Tibial artery (tissue), 4 donors: Measurements from ENCODE around the gene CALML6.
A peak's percentile ranks its signal among the peaks of the same experiment; 100 is the strongest.

Experiments used
- DNase-seq, 2 donors: peaks; one replicate each; pipeline ENCODE4 v3.0.0-alpha.2; 2019
- H3K27ac ChIP-seq, 2 donors: fragments of 200-600 bp; sonication (generic) in 1 of 2; 1 replicate in 1 of 2; 2 replicates in 1 of 2; pipeline ENCODE4 v1.5.1; 2018 to 2019; ENCODE audit warnings: mild to moderate bottlenecking in 1 of 2
- H3K27me3 ChIP-seq, 2 donors: fragments of 200-600 bp; sonication (generic) in 1 of 2; one replicate each; pipeline versions ENCODE4 v1.5.1 to v1.6.0; 2016 to 2019
- H3K36me3 ChIP-seq, 3 donors: fragments of 200-600 bp; sonication (generic) in 2 of 3; one replicate each; pipeline ENCODE4 v1.5.1; 2016 to 2019; ENCODE audit warnings: mild to moderate bottlenecking in 2 of 3
- H3K4me1 ChIP-seq, 4 donors: fragments of 200-600 bp; sonication (generic) in 2 of 4; 1 replicate in 3 of 4; 2 replicates in 1 of 4; pipeline ENCODE4 v1.5.1; 2016 to 2019
- H3K4me3 ChIP-seq, 2 donors: fragments of 200-600 bp; sonication (generic) in 1 of 2; 1 replicate in 1 of 2; 2 replicates in 1 of 2; pipeline ENCODE4 v1.5.1; 2018 to 2019; ENCODE audit warnings: mild to moderate bottlenecking in 2 of 2
- H3K9me3 ChIP-seq, 3 donors: fragments of 200-600 bp; sonication (generic) in 1 of 3; one replicate each; pipeline ENCODE4 v1.5.1; 2016 to 2019
- CTCF ChIP-seq, 2 experiments: fragments of 200-600 bp in 1 of 2; fragments of 450-650 bp in 1 of 2; IDR thresholded peaks; one replicate each; pipeline ENCODE4 v1.5.1; 2017 to 2019; ENCODE audit warnings: antibody characterized with exemption in 2 of 2, mild to moderate bottlenecking in 1 of 2, moderate library complexity in 1 of 2
- intact Hi-C: fragments of 100-400 bp; cut with DNase I; formaldehyde crosslinking; loops from one replicate; pipeline ENCODE4 v1.15.0; 2023; ENCODE audit warnings: low total_unique reads

Gene CALML6

GRCh38 chr1:1889847-1890505 is 25.1 kb upstream of the CALML6 start:
- peak overlapping the region; percentile 92 to 96 for H3K27ac ChIP-seq
- no peaks in the 10 kb centered on the region for H3K36me3 ChIP-seq
- H3K4me1 ChIP-seq = peaks cover 0 to 66% (median 42%) of the 10 kb centered on the region in 4 donors
- H3K4me3 ChIP-seq = peak overlapping the region; percentile 90 to 95
- intact Hi-C loops = loop anchor here (10.0 kb wide), 1 partner anchor 105 kb away; no protein-coding TSS in a partner anchor
- TF ChIP-seq CTCF (IDR thresholded peaks at IDR 0.05) = no peak
- peak; percentile 69 to 74 for DNase-seq
- no peaks in the 10 kb centered on the region for H3K9me3 ChIP-seq
- H3K27me3 ChIP-seq = no peaks in the 10 kb centered on the region

- intact Hi-C loops = loop anchor here (10.0 kb wide), 1 partner anchor 106 kb away; no protein-coding TSS in a partner anchor
- Histone ChIP-seq H3K27me3 (peaks cover 0 to 5% of the 10 kb centered on the region in 2 donors), H3K27ac (peak within 1 kb of the TSS; percentile 92 to 96), H3K9me3 (no peaks in the 10 kb centered on the region), H3K4me3 (peak within 1 kb of the TSS; percentile 90 to 95), H3K4me1 (peaks cover 0 to 69% (median 46%) of the 10 kb centered on the region in 4 donors), H3K36me3 (no peaks in the 10 kb centered on the region)
- peak; percentile 80 to 92 for DNase-seq
- no peak for TF ChIP-seq CTCF (IDR thresholded peaks at IDR 0.05)
Observed at GRCh38 chr1:1890506-1891348, 24.3 kb upstream of the CALML6 start, which contains the start of gene GNB1. Gene GNB1 (minus strand): TSS chr1:1891087. CDS start chr1:1825453, 65,634 bp downstream.

- Histone ChIP-seq H3K4me1 (peaks cover 0 to 62% (median 46%) of the 10 kb centered on the region in 4 donors), H3K27ac (peak overlapping the region; percentile 92 to 96), H3K36me3 (no peaks in the 10 kb centered on the region), H3K4me3 (peak overlapping the region; percentile 90 to 95), H3K9me3 (no peaks in the 10 kb centered on the region), H3K27me3 (peaks cover 0 to 13% of the 10 kb centered on the region in 2 donors)
- TF ChIP-seq CTCF (IDR thresholded peaks at IDR 0.05) = no peak
- intact Hi-C loops = loop anchor here (10.0 kb wide), 1 partner anchor 107 kb away; no protein-coding TSS in a partner anchor
- peak; percentile 77 to 81 for DNase-seq
Observed at GRCh38 chr1:1891349-1892078, 23.5 kb upstream of the CALML6 start.

- Histone ChIP-seq H3K27me3 (peaks cover 0 to 13% of the 10 kb centered on the region in 2 donors), H3K27ac (peak overlapping the region; percentile 92 to 96), H3K9me3 (no peaks in the 10 kb centered on the region), H3K4me3 (peak overlapping the region; percentile 90 to 95), H3K4me1 (peaks cover 0 to 54% (median 45%) of the 10 kb centered on the region in 4 donors), H3K36me3 (no peaks in the 10 kb centered on the region)
- intact Hi-C loops = loop anchor here (10.0 kb wide), 1 partner anchor 107 kb away; no protein-coding TSS in a partner anchor
- no peak for TF ChIP-seq CTCF (IDR thresholded peaks at IDR 0.05)
- no peak for DNase-seq
Observed at GRCh38 chr1:1892079-1892762, 22.8 kb upstream of the CALML6 start.
